Epithelial cell of esophagus (primary cell): Measurements from ENCODE around the gene MPPE1.

ENCODE experiments used
- DNase-seq: peaks from one replicate; pipeline ENCODE4 v3.0.0; 2010; ENCODE audit warnings: low read depth
- H3K4me3 ChIP-seq: 2 replicates; pipeline ENCODE4 v1.5.1; 2011; ENCODE audit warnings: mild to moderate bottlenecking, low read length, control low read depth
- TF ChIP-seq, protein P1 (sequence below): IDR thresholded peaks from 2 replicates; pipeline ENCODE4 v1.5.1; 2011; ENCODE audit warnings: low read depth, mild to moderate bottlenecking, low read length, control low read depth, inconsistent platforms; ENCODE audit not compliant: insufficient read depth; ENCODE audit errors: missing control alignments

MPPE1 gene

DNA sequence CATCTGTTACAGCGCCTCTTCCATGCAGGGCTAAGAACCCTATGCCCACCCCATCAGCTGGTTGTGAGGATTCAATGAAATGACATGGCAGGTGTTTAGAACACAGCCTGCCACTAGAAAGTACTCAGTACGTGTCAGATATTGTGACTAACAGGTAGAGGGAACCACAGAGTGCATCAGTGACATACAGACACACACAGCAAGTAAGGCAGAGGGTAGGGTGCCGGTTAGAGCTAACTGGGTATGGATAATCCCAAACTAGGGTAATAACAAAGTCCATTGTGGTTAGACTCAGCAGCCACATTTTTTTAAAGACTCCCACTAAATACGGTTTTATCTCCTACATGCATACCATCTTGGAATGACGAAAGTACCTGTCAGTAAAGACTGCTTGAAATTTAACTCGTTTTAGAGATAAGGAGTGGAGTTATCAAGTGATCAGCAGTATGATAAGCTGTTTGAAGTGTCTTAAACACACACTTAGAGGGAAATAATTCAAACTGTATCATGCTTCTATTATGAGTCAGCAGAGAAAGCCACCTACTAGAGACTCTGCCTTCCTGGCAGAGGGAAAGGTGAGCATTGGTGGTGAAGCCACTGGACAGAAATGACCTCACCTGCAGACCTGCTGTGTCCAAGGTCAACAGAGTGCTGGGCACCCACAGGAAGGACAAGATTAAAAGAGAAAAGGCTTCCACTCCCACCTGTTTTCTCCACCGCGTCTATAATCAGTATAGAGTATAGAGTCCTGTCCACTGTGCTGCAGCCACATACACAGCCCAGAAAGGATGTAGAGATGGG is 20.6 kb downstream of the MPPE1 start:
- TF ChIP-seq, protein P1, sequence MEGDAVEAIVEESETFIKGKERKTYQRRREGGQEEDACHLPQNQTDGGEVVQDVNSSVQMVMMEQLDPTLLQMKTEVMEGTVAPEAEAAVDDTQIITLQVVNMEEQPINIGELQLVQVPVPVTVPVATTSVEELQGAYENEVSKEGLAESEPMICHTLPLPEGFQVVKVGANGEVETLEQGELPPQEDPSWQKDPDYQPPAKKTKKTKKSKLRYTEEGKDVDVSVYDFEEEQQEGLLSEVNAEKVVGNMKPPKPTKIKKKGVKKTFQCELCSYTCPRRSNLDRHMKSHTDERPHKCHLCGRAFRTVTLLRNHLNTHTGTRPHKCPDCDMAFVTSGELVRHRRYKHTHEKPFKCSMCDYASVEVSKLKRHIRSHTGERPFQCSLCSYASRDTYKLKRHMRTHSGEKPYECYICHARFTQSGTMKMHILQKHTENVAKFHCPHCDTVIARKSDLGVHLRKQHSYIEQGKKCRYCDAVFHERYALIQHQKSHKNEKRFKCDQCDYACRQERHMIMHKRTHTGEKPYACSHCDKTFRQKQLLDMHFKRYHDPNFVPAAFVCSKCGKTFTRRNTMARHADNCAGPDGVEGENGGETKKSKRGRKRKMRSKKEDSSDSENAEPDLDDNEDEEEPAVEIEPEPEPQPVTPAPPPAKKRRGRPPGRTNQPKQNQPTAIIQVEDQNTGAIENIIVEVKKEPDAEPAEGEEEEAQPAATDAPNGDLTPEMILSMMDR, result no peak
- no peak for DNase-seq
- no peak overlapping the region for H3K4me3 ChIP-seq

DNA sequence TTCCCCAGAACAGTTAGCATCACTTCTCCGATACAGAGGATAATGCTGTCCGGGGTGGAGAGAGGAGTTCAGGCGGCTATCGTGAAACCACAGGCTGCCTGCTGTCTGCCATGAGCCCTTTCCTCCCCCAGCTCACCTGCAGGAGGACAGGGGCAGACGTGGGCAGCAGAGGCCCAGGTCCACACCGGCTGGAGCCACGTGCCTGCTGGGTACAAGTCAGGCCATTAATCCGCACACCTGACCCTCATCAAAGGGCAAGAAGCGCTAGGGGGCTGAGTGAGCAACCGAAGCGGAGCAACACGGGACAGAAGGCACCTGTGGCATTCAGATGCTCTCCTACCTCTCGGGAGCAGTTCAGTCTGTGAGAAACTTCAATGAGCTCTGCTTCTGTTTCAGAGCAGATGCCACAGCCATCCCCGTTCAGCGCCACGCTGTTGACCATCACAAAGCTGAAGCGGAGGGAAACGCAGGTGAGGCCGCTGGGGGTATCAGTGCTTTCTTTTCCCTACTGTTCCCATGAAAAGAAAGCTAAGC is 21.5 kb downstream of the MPPE1 start:
- TF ChIP-seq, protein P1, result no peak
- DNase-seq, result no peak

DNA sequence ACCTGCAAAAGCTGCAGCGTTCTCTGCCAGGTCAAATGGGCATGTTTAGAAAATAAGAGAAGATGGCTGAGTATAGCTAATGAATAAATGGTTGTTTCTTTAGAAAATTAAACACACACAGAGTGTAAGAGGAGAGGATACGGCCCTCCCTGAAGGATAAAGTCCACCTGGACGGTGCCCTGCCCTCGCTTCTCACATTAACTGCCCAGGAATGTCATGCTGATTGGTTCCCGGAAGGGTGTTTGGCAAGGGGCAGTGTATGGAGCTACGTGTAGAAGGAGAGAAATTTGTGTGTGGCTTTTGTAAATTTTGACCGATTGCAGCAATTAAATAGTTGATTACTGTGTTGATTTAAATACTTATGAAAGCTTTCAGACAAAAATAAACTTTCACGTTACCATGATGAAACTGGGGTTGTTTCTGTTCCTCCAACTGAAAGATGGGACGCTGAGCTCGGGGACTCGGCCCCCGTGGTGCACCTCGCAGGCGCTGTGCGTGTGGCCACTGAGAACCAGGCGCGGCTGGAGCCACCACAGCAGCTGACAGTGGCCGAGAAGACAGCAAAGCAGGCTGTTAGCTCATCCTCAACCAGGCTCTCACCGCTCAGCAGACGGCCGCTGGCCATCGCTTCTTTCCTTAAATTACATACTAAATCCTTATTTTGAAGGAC is 22.7 kb downstream of the MPPE1 start:
- no peak for DNase-seq
- H3K4me3 ChIP-seq, result no peak overlapping the region

More for the DNA sequence above, 21.5 kb downstream of the MPPE1 start:
- no peak overlapping the region for H3K4me3 ChIP-seq

DNA sequence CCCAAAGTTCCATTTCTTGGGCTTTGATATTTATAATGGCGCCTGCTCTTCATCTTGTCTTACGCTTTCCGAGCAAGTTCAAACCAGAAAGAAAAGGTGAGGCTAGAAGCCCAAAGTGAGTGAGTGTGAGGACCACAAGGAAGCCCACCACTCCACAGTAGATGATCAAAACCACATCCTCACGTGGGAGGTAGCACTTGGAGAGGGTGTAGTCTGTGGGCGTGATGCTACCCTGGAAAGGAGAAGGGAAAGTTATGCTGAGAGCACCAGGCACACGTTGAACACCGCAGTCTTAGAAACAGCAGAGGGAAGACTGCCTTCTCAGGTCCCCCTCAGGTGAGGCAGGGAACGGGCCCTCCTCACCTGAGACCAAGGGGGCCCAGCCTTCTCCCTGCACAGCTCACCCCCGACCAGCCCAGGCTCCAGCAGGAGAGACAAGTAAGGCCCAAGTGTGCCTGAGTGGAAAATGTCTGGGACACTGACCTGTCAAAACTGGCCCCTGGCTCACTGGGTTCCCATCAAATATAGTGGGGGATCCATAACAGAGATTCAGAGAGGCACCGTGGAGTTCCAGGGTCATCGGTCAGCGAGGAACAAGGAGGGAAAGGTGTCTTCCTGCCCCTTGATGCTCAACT is 23.6 kb downstream of the MPPE1 start:
- TF ChIP-seq, protein P1, result no peak
- DNase-seq, result no peak
- no peak overlapping the region for H3K4me3 ChIP-seq

More for the DNA sequence above, 22.7 kb downstream of the MPPE1 start:
- TF ChIP-seq, protein P1, result no peak

DNA sequence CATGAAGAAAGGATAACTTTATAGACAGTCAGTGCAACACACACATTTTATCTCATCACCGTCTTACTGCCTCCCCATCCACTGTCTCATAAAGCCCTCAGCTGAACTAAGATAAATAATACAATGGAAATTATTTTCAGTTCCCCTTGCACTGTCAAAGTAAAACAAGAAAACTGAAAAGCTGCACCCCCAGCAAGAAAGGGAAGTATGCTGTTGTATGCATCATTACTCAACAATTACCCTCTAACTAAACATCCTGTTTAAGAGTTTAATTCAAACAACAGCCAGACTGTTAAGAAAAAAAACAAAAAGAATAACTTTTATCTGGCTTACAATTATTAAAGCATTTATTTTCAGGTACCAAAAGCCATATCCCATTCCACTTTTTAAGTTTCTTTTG is 25.0 kb downstream of the MPPE1 start:
- no peak overlapping the region for H3K4me3 ChIP-seq
- no peak for DNase-seq
- TF ChIP-seq, protein P1, result no peak

DNA sequence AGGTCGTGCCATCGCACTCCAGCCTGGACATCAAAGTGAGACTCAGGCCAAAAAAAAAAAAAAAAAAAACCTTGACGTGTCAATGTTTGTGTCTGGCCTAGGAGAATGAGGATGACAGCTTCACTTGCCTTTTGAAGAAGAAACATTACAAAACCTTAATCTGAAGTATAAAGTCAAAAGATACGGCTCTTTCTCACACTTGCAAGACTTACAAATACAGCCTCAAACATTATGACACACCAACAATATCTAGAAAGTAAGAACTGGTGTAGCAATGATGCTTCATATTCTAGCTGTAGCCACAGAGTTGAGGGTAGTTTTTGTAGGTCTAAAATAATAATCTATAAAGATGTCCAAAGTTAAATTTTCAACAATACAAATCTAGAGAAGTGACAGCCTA is 25.5 kb downstream of the MPPE1 start:
- no peak for DNase-seq
- TF ChIP-seq, protein P1, result no peak
- no peak overlapping the region for H3K4me3 ChIP-seq
